NAMALWA (cell line): Measurements from ENCODE around the gene ADIPOQ.
"Not testable (repeated sequence)": the region's sequence is repeated elsewhere in the genome, so short reads cannot be mapped to it uniquely, and the experiment has no call there.

Experiments used
- DNase-seq: peaks from one replicate; pipeline ENCODE4 v3.0.0-alpha.2; 2015; ENCODE audit warnings: low spot score

Gene ADIPOQ

GRCh38 chr3:186873796-186874195, 31.3 kb downstream of the ADIPOQ start:
- DNase-seq, result not testable (repeated sequence)

GRCh38 chr3:186874216-186874615, 31.7 kb downstream of the ADIPOQ start:
- not testable (repeated sequence) for DNase-seq

- DNase-seq, result not testable (repeated sequence)
Measured at GRCh38 chr3:186874841-186875240, 32.3 kb downstream of the ADIPOQ start.

GRCh38 chr3:186875708-186876107, 33.2 kb downstream of the ADIPOQ start:
- no peak for DNase-seq

GRCh38 chr3:186879781-186880180, 37.3 kb downstream of the ADIPOQ start:
- no peak for DNase-seq

GRCh38 chr3:186880406-186880805, 37.9 kb downstream of the ADIPOQ start:
- no peak for DNase-seq

GRCh38 chr3:186882150-186882524, 39.6 kb downstream of the ADIPOQ start:
- no peak for DNase-seq

GRCh38 chr3:186882881-186883685, 40.6 kb downstream of the ADIPOQ start:
- DNase-seq, result no peak

- no peak for DNase-seq
Measured at GRCh38 chr3:186883686-186884058, 41.2 kb downstream of the ADIPOQ start.

GRCh38 chr3:186884868-186885267, 42.4 kb downstream of the ADIPOQ start:
- not testable (repeated sequence) for DNase-seq

GRCh38 chr3:186886202-186886981, 43.9 kb downstream of the ADIPOQ start:
- no peak for DNase-seq

GRCh38 chr3:186887507-186887938, 45.0 kb downstream of the ADIPOQ start:
- not testable (repeated sequence) for DNase-seq

GRCh38 chr3:186888569-186888968, 46.1 kb downstream of the ADIPOQ start:
- DNase-seq, result no peak

GRCh38 chr3:186889698-186890097, 47.2 kb downstream of the ADIPOQ start:
- DNase-seq, result not testable (repeated sequence)

GRCh38 chr3:186890911-186891310, 48.4 kb downstream of the ADIPOQ start:
- no peak for DNase-seq

GRCh38 chr3:186893071-186893470, 50.6 kb downstream of the ADIPOQ start:
- not testable (repeated sequence) for DNase-seq

GRCh38 chr3:186895406-186895805, 52.9 kb downstream of the ADIPOQ start:
- no peak for DNase-seq

GRCh38 chr3:186896006-186896405, 53.5 kb downstream of the ADIPOQ start:
- no peak for DNase-seq

- no peak for DNase-seq
Measured at GRCh38 chr3:186896875-186897274, 54.4 kb downstream of the ADIPOQ start.

- DNase-seq, result peak; percentile 29
Measured at GRCh38 chr3:186901135-186901734, 58.7 kb downstream of the ADIPOQ start.

GRCh38 chr3:186902154-186902553, 59.6 kb downstream of the ADIPOQ start:
- no peak for DNase-seq

GRCh38 chr3:186902713-186903112, 60.2 kb downstream of the ADIPOQ start:
- no peak for DNase-seq

GRCh38 chr3:186903676-186904075, 61.2 kb downstream of the ADIPOQ start:
- not testable (repeated sequence) for DNase-seq
